HL-60 (cell line): ENCODE measurements around the gene DPYSL5.

Experiments
- CTCF ChIP-seq: IDR thresholded peaks from one replicate; pipeline ENCODE4 v1.5.1; 2011; ENCODE audit warnings: low read length, control low read depth, inconsistent platforms; ENCODE audit not compliant: insufficient read depth
- GABPA ChIP-seq: IDR thresholded peaks from 2 replicates; pipeline ENCODE4 v1.6.1; 2012; ENCODE audit warnings: low read depth
- POLR2AphosphoS5 ChIP-seq: IDR thresholded peaks from 2 replicates; pipeline ENCODE4 v1.6.1; 2012; ENCODE audit warnings: low read depth
- REST ChIP-seq: IDR thresholded peaks from 2 replicates; pipeline ENCODE4 v1.6.1; 2012; ENCODE audit warnings: low read depth; ENCODE audit not compliant: insufficient replicate concordance
- SPI1 ChIP-seq: IDR thresholded peaks from 2 replicates; pipeline ENCODE4 v1.6.1; 2012; ENCODE audit warnings: low read depth, mild to moderate bottlenecking, borderline replicate concordance

GRCh38 chr2:26875808-26876207 lies 27.9 kb downstream of the DPYSL5 start:
- TF ChIP-seq POLR2AphosphoS5 (no peak), REST (no peak), CTCF (no peak), GABPA (no peak), SPI1 (peak; percentile 53; the same call in 1 of the 2 replicates)
